A549 treated with AZD9567 at 1 μM for 4 hours (cell line): ENCODE results near the gene C2CD2L. TPM values are rescaled to one million over a fixed set of nuclear protein-coding genes. Genes with fewer than 3 reads are reported as not detected.

Experiments
- total RNA-seq: library from RNA; stranded (reverse); fragments of 200-300 nt; extraction: Qiagen RNA extraction; gene quantifications from 5 replicates; pipeline ENCODE4 v1.2.3, GENCODE V29; 2022; ENCODE audit not compliant: insufficient read depth

Gene C2CD2L
- total RNA-seq, result 6.0 to 9.1 TPM (median 7.1 TPM) in 5 replicates

DNA sequence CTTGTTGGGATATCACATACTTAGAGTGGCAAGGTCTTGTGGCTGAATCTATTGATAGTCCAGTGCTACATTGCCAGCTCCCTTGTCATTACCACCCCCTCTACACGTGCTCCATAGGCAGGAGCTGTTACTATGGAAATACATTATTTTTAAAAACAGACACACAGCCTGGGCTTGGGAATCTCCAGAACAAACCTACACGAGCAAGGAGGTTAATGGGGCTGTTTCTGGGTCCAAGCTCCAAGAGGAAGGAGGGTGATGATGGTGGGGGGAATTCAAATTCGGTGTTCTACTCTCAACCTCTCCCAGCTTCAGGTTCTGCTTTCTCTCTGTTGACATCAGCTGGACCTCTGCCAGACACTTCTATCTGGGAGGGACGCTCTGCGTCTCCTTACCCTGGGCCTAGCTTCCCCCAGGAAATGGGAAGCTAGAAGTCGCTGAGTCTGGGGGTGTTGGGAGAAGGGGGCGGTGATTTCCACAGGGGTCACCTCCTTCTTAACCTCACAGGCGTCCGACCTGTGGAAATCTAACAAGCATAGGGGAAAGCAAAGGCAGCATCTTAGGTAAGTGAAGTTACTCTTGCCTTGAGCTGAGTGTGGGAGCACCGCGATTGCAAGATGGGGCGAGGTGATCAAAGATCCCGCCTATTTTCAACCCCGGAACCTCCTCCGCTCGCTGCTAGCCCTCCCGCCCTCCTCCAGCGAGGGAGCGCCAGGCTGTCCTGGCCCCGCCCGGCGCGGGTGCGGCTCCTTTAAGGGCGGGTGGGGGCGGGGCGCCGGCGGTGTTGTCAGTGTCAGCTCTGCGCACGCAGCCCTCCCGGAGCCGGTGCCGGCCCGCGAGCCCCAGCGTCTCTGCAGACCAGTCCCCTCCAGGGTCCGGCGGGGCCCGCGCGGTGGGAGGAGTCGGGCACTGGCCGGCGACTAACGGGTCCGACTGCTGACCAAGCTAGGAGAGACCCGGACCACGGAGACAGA is at the start of gene C2CD2L:
C2CD2L (plus strand) TSS at position 781 of the 974 bp plus-strand sequence. CDS start 398 bp downstream, outside the sequence.

DNA sequence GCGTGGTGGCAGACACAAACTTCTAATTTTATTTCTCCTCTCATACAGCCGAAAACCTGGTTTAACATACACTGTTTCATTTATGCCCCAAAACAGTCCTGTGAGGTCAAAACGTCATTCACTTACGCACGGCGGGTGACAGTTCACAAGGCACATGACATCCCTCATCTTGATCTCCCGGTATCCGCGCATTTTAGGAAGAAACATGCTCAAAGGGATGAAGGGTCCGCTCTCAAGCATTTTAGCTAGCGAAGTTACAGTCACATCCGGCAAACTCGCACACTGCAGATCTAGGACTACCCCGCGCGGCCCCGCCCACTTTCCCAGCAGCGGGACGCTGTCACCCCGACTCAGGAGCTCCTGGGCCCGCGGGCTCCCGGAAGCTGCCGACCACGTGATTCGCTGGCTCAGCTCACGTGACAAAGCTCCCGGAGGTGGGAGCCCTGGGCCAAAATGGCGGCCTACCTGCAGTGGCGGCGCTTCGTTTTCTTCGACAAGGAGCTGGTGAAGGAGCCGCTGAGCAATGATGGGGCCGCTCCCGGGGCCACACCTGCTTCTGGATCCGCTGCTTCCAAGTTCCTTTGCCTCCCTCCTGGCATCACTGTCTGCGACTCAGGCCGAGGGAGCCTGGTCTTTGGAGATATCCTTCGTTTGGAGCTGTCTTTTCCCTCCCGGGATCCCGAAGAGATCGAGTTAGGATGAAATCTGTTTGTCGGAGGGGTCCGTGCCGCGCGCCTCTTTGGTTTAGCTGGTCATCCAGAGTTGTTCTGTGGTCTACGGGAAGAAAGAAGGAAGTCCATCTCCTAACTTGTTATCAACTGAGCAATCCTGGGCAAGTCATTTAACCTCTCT is 39.5 kb upstream of the C2CD2L start, which contains the start of gene VPS11:
VPS11 (plus strand) TSS at position 448 of the 852 bp plus-strand sequence; CDS start at position 454, 6 bp downstream.

DNA sequence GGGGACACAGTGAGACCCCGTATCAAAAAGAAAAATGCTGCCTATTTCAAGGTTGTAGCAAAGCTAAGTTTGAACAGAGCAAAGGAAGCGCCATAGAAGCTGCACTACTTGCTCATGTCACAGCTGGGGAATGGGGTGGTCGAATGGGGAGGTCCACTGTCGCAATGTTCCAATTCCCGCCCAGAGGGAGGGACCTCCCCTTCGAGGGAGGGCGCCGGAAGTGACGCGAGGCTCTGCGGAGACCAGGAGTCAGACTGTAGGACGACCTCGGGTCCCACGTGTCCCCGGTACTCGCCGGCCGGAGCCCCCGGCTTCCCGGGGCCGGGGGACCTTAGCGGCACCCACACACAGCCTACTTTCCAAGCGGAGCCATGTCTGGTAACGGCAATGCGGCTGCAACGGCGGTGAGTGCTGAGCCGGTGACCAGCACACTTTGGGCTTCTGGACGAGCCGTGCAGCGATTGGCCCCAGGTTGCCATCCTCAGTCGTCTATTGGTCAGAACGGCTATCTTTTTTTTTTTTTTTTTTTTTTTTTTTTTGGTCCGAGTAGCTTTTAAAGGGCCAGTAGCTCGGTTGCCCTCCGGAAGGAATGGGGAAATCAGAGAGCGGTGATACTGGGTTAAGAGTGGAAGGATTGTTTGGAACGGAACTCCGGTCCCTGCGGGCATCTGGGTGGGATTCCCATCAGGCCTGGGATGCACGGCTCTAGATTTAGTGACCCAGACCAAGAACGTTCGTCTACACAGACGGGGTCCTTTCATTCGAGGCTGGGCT is 22.3 kb upstream of the C2CD2L start, which contains the start of gene HMBS:
HMBS (plus strand) TSS at position 219 of the 774 bp plus-strand sequence; CDS start at position 372, 153 bp downstream.

DNA sequence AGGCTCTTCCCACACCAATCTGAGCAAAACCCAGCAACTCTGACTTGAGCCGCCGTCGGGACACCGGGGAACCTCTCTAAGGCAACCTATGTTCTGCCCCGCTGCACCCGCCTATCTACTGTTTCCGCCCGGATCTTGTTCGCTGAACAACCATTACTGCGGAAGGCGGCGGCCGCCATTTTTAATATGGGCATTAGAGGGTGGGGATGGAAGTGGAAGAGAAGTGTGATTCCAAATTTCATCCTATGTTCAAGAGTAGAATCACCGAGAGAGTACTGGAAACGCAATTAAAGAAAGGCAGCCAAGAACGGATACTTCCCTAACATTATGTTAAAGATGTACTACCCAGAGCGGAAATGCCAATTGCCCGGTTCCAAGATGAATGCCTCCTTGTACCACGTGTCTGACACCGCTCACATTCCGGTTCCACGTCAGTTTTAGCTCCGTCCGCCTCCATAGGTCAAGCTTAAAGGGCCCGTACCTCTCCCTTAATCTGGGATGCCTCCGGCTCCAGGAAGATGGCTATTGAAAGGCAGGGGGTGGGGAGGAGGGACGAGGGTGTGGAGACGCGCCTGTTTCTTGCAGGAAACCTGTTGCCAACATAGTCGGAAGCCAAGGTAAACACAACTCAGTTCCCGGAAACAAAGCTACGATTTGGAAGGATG is 5.3 kb upstream of the C2CD2L start, which contains the start of gene DPAGT1:
DPAGT1 (minus strand) TSS at position 95 of the 665 bp plus-strand sequence. CDS start 198 bp downstream, outside the sequence.

DNA sequence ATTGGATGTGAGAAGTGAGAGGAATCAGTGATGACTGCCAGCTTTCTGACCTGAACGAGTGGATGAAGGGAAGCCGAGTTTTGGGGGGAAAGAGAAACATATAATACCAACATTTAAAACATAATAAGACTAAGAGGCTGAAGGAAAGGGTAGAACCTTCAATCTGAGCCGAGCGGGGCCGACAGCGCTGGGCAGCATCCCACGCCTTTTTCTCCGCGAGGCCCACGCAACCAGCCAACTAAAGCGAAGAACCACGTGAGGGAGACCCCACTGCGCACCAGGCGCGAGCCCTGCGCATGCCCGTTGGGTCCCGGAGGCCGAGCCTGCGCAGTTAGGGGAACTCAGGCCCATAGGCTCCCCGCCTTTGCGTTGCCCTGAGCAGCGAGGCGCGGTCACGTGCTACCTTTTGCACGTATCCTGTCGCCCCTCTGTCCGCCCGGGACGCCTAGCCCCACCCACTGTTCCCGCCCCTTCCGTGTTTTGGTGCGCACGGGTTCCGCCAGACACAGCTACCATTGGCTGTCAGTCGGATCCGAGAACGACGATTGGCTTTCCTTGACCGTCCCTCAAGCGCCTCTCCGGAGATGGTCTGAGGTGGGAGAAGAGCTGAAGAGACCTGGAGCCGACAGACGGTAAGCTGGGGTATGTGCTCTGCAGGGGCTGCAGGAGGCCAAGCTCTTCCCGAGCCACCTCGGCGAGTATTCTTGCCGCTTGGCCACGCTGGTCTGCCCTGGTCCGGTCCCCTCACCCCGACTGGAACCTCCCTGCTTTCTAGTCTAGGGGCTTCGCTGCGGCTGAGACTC is 14.1 kb downstream of the C2CD2L start, which contains the start of gene HINFP:
HINFP (plus strand) TSS at position 573 of the 803 bp plus-strand sequence. CDS start 5,365 bp downstream, outside the sequence.

DNA sequence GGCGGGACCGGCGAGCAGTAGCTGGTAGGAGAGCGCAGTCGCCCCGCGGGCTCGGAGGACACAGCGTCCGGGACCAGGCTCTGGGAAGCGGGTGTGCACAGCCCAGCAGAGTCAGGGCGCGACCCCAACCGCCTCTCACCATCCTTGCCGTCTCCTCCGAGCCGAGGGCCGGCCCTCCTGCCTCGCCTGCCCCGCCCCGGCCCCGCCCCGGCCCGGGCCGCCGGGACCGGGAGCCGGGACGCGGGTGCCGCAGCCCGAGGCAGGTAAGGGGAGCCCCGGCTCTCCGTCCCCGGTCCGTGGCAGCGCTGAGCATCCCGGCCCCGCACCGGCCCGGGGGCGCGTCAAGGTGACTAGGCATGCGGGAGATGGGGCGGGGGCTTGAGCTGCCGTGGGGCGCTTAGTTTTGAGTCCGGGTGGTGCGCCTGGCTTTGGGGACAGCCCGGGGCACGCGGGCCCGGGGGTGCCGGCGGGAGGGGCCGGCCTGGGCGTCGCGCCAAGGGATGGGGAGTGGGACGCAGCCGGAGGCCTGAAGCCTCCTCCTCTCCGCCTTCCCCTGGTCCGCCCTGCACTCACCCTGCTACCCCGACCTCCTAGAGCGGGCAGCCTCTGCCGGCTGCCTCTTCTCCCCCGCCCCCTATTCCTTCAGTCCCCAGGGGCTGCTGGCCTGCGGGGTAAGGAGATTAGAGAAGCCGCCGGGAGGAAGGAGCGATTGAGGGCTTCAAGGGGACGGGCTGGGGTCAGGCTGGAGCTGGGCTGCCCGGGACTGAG is 42.1 kb downstream of the C2CD2L start, which contains the start of gene ABCG4:
ABCG4 (plus strand) TSS at position 35 of the 768 bp plus-strand sequence. CDS start 914 bp downstream, outside the sequence.

Other genes with a start within 250 kb of the C2CD2L start
- gene CXCR5, start 223.5 kb upstream of the C2CD2L start, total RNA-seq, result 0.13 to 0.38 TPM (median 0.23 TPM) in 4 of 5 replicates, not detected in the other
- gene BCL9L, start 181.4 kb upstream of the C2CD2L start, total RNA-seq, result 145 to 208 TPM (median 198 TPM) in 5 replicates
- gene UPK2, start 151.0 kb upstream of the C2CD2L start, total RNA-seq, result 0.88 to 1.1 TPM (median 1.1 TPM) in 4 of 5 replicates, not detected in the other
- gene FOXR1, start 135.6 kb upstream of the C2CD2L start, total RNA-seq, result not detected in 5 replicates
- gene CENATAC, start 109.2 kb upstream of the C2CD2L start, total RNA-seq, result 6.9 to 17.3 TPM (median 11.7 TPM) in 5 replicates
- 736 to 844 TPM (median 814 TPM) in 5 replicates for gene RPS25, start 89.0 kb upstream of the C2CD2L start, total RNA-seq
- 40.5 to 69.1 TPM (median 67.9 TPM) in 5 replicates for gene TRAPPC4, start 88.6 kb upstream of the C2CD2L start, total RNA-seq
- gene SLC37A4, start 76.5 kb upstream of the C2CD2L start, total RNA-seq, result 11.4 to 15.4 TPM (median 11.6 TPM) in 5 replicates
- 32.2 to 51.1 TPM (median 49.6 TPM) in 5 replicates for gene HYOU1, start 50.1 kb upstream of the C2CD2L start, total RNA-seq
- gene VPS11, start 39.5 kb upstream of the C2CD2L start, total RNA-seq, result 10.3 to 12.9 TPM (median 11.5 TPM) in 5 replicates
- gene HMBS, start 22.5 kb upstream of the C2CD2L start, total RNA-seq, result 47.1 to 88.1 TPM (median 50.1 TPM) in 5 replicates
- 37.0 to 59.2 TPM (median 41.2 TPM) in 5 replicates for gene DPAGT1, start 5.5 kb upstream of the C2CD2L start, total RNA-seq
- gene HINFP, start 14.2 kb downstream of the C2CD2L start, total RNA-seq, result 8.9 to 11.4 TPM (median 10.7 TPM) in 5 replicates
- gene ABCG4, start 41.7 kb downstream of the C2CD2L start, total RNA-seq, result 0.26 to 0.41 TPM (median 0.28 TPM) in 4 of 5 replicates, not detected in the other
- gene NLRX1, start 61.4 kb downstream of the C2CD2L start, total RNA-seq, result 5.7 to 12.2 TPM (median 10.1 TPM) in 5 replicates
- gene NHERF4, start 78.1 kb downstream of the C2CD2L start, total RNA-seq, result 0.07 to 0.21 TPM (median 0.10 TPM) in 4 of 5 replicates, not detected in the other
- gene CBL, start 99.0 kb downstream of the C2CD2L start, total RNA-seq, result 6.6 to 8.6 TPM (median 8.3 TPM) in 5 replicates
- gene MCAM, start 209.8 kb downstream of the C2CD2L start, total RNA-seq, result 6.6 to 11.8 TPM (median 11.1 TPM) in 5 replicates
- 27.3 to 37.4 TPM (median 33.9 TPM) in 5 replicates for gene RNF26, start 227.2 kb downstream of the C2CD2L start, total RNA-seq
- gene C1QTNF5, start 233.5 kb downstream of the C2CD2L start, total RNA-seq, result not detected in 5 replicates
- gene MFRP, start 239.4 kb downstream of the C2CD2L start, total RNA-seq, result not detected in 5 replicates